ENCODE data around the gene PWWP2A. TPM values are rescaled to one million over a fixed set of nuclear protein-coding genes. Genes with fewer than 3 reads are reported as not detected.
"Not testable (repeated sequence)": the region's sequence is repeated elsewhere in the genome, so short reads cannot be mapped to it uniquely, and the experiment has no call there.

PWWP2A gene
- 15.7 and 19.7 TPM in 2 replicates for total RNA-seq (2014; rRNA removed; shearing (Covaris generic))

GRCh38 chr5:160119142-160119904 is at the start of gene PWWP2A:
Gene PWWP2A (minus strand): TSS chr5:160119450. CDS start chr5:160119388, 62 bp downstream.
- peak; percentile 100 for DNase-seq (ENCODE audit: low read depth)

GRCh38 chr5:160167624-160168165 is 48.4 kb upstream of the PWWP2A start:
- peak; percentile 15 for DNase-seq (ENCODE audit: low read depth)

- peak; percentile 39 for DNase-seq (ENCODE audit: low read depth)
Observed at GRCh38 chr5:160166973-160167623, 47.8 kb upstream of the PWWP2A start.

GRCh38 chr5:160166069-160166972 is 47.1 kb upstream of the PWWP2A start:
- no peak for DNase-seq (ENCODE audit: low read depth)

- peak; percentile 99 for DNase-seq (ENCODE audit: low read depth)
Observed at GRCh38 chr5:160165137-160166068, 46.2 kb upstream of the PWWP2A start.

GRCh38 chr5:160162910-160163309 is 43.7 kb upstream of the PWWP2A start:
- DNase-seq (ENCODE audit: low read depth) = no peak

GRCh38 chr5:160161626-160162025 is 42.4 kb upstream of the PWWP2A start:
- DNase-seq (ENCODE audit: low read depth) = no peak

GRCh38 chr5:160160875-160161274 is 41.6 kb upstream of the PWWP2A start:
- DNase-seq (ENCODE audit: low read depth) = not testable (repeated sequence)

- no peak for DNase-seq (ENCODE audit: low read depth)
Observed at GRCh38 chr5:160159991-160160792, 40.9 kb upstream of the PWWP2A start.

- no peak for DNase-seq (ENCODE audit: low read depth)
Observed at GRCh38 chr5:160158087-160158486, 38.8 kb upstream of the PWWP2A start.

GRCh38 chr5:160155017-160155750 is 35.9 kb upstream of the PWWP2A start:
- DNase-seq (ENCODE audit: low read depth) = peak; percentile 65

- no peak for DNase-seq (ENCODE audit: low read depth)
Observed at GRCh38 chr5:160152901-160153300, 33.7 kb upstream of the PWWP2A start.

GRCh38 chr5:160152287-160152686 is 33.0 kb upstream of the PWWP2A start:
- no peak for DNase-seq (ENCODE audit: low read depth)

- no peak for DNase-seq (ENCODE audit: low read depth)
Observed at GRCh38 chr5:160151017-160151416, 31.8 kb upstream of the PWWP2A start.

- no peak for DNase-seq (ENCODE audit: low read depth)
Observed at GRCh38 chr5:160150381-160150780, 31.1 kb upstream of the PWWP2A start.

GRCh38 chr5:160144436-160144835 is 25.2 kb upstream of the PWWP2A start:
- not testable (repeated sequence) for DNase-seq (ENCODE audit: low read depth)

GRCh38 chr5:160134332-160134731 is 15.1 kb upstream of the PWWP2A start:
- DNase-seq (ENCODE audit: low read depth) = no peak

- DNase-seq (ENCODE audit: low read depth) = no peak
Observed at GRCh38 chr5:160133918-160134304, 14.7 kb upstream of the PWWP2A start.

Measured in M059J (cell line).